HEK293 (cell line): ENCODE results near the gene TBCE.
A peak's percentile ranks its signal among the peaks of the same experiment; 100 is the strongest.

ENCODE experiments used
- FEZF1 ChIP-seq: fragments of 450-650 bp; formaldehyde crosslinking; IDR thresholded peaks from 2 replicates; pipeline ENCODE4 v1.5.1; 2016; ENCODE audit warnings: missing biosample characterization, missing genetic modification characterization
- HOXA7 ChIP-seq: sonication (generic); formaldehyde crosslinking; IDR thresholded peaks from 2 replicates; pipeline ENCODE4 v1.8.1; 2022; ENCODE audit warnings: missing genetic modification reagents, borderline replicate concordance
- KLF1 ChIP-seq: fragments of 450-650 bp; formaldehyde crosslinking; IDR thresholded peaks from 2 replicates; pipeline ENCODE4 v1.5.1; 2016; ENCODE audit warnings: missing biosample characterization, missing genetic modification characterization
- KLF16 ChIP-seq: fragments of 450-650 bp; formaldehyde crosslinking; IDR thresholded peaks from 2 replicates; pipeline ENCODE4 v1.5.1; 2017; ENCODE audit warnings: missing biosample characterization, missing genetic modification characterization
- SCRT1 ChIP-seq: fragments of 450-650 bp; formaldehyde crosslinking; IDR thresholded peaks from 2 replicates; pipeline ENCODE4 v1.5.1; 2016; ENCODE audit warnings: missing biosample characterization, missing genetic modification characterization, borderline replicate concordance
- ZFP41 ChIP-seq: fragments of 450-650 bp; formaldehyde crosslinking; IDR thresholded peaks from 2 replicates; pipeline ENCODE4 v1.5.1; 2016; ENCODE audit warnings: missing biosample characterization, missing genetic modification characterization, borderline replicate concordance
- ZNF146 ChIP-seq: fragments of 450-650 bp; formaldehyde crosslinking; IDR thresholded peaks from 2 replicates; pipeline ENCODE4 v1.5.1; 2016; ENCODE audit warnings: missing biosample characterization, missing genetic modification characterization
- ZNF16 ChIP-seq: fragments of 450-650 bp; formaldehyde crosslinking; IDR thresholded peaks from 2 replicates; pipeline ENCODE4 v1.5.1; 2016; ENCODE audit warnings: low read depth, missing biosample characterization, missing genetic modification characterization
- ZNF169 ChIP-seq: fragments of 450-650 bp; formaldehyde crosslinking; IDR thresholded peaks from 2 replicates; pipeline ENCODE4 v1.5.1; 2016; ENCODE audit warnings: missing biosample characterization, missing genetic modification characterization
- ZNF174 ChIP-seq: fragments of 450-650 bp; formaldehyde crosslinking; IDR thresholded peaks from 2 replicates; pipeline ENCODE4 v1.5.0; 2017; ENCODE audit warnings: missing biosample characterization, mild to moderate bottlenecking, missing genetic modification characterization
- ZNF211 ChIP-seq: fragments of 450-650 bp; formaldehyde crosslinking; IDR thresholded peaks from 2 replicates; pipeline ENCODE4 v1.5.1; 2016; ENCODE audit warnings: low read depth, missing biosample characterization, missing genetic modification characterization
- ZNF335 ChIP-seq: fragments of 450-650 bp; formaldehyde crosslinking; conservative IDR thresholded peaks from 2 replicates; pipeline ENCODE4 v1.5.1; 2016; ENCODE audit warnings: missing biosample characterization, missing genetic modification characterization
- ZNF341 ChIP-seq: fragments of 450-650 bp; formaldehyde crosslinking; IDR thresholded peaks from 2 replicates; pipeline ENCODE4; 2016; ENCODE audit warnings: low read depth, missing biosample characterization, missing genetic modification characterization
- ZNF398 ChIP-seq: fragments of 450-650 bp; formaldehyde crosslinking; IDR thresholded peaks from 2 replicates; pipeline ENCODE4 v1.5.1; 2017; ENCODE audit warnings: missing biosample characterization, missing genetic modification characterization
- ZNF518A ChIP-seq: fragments of 450-650 bp; formaldehyde crosslinking; conservative IDR thresholded peaks from 2 replicates; pipeline ENCODE4 v1.5.1; 2016; ENCODE audit warnings: low read depth, missing biosample characterization, missing genetic modification characterization
- ZNF558 ChIP-seq: fragments of 450-650 bp; formaldehyde crosslinking; IDR thresholded peaks from 2 replicates; pipeline ENCODE4 v1.5.1; 2016; ENCODE audit warnings: missing biosample characterization, missing genetic modification characterization
- ZNF585B ChIP-seq: fragments of 450-650 bp; formaldehyde crosslinking; IDR thresholded peaks from 2 replicates; pipeline ENCODE4 v1.5.1; 2016; ENCODE audit warnings: missing biosample characterization, missing genetic modification characterization
- ZNF600 ChIP-seq: fragments of 450-650 bp; formaldehyde crosslinking; IDR thresholded peaks from 2 replicates; pipeline ENCODE4 v1.5.1; 2016; ENCODE audit warnings: missing biosample characterization, missing genetic modification characterization
- ZNF768 ChIP-seq: fragments of 450-650 bp; formaldehyde crosslinking; IDR thresholded peaks from 2 replicates; pipeline ENCODE4 v1.5.1; 2018; ENCODE audit warnings: missing biosample characterization, mild to moderate bottlenecking, missing genetic modification characterization
- ZNF830 ChIP-seq: fragments of 450-650 bp; IDR thresholded peaks from 2 replicates; pipeline ENCODE4 v1.5.0; 2018; ENCODE audit warnings: missing biosample characterization, missing genetic modification characterization, low read depth, mild to moderate bottlenecking, moderate library complexity
- ZNF837 ChIP-seq: fragments of 450-650 bp; formaldehyde crosslinking; IDR thresholded peaks from 2 replicates; pipeline ENCODE4 v1.5.1; 2016; ENCODE audit warnings: missing biosample characterization, missing genetic modification characterization
- ZSCAN5A ChIP-seq: fragments of 450-650 bp; formaldehyde crosslinking; IDR thresholded peaks from 2 replicates; pipeline ENCODE4 v1.5.1; 2016; ENCODE audit warnings: missing biosample characterization, missing genetic modification characterization
- TF ChIP-seq, protein P1 (sequence below): fragments of 450-650 bp; formaldehyde crosslinking; IDR thresholded peaks from 2 replicates; pipeline ENCODE4 v1.5.1; 2017; ENCODE audit warnings: missing biosample characterization, missing genetic modification characterization
- TF ChIP-seq, protein P2 (sequence below): fragments of 450-650 bp; formaldehyde crosslinking; IDR thresholded peaks from 2 replicates; pipeline ENCODE4 v1.5.1; 2016; ENCODE audit warnings: missing biosample characterization, missing genetic modification characterization
- TF ChIP-seq, protein P3 (sequence below): fragments of 450-650 bp; formaldehyde crosslinking; IDR thresholded peaks from 2 replicates; pipeline ENCODE4 v1.5.1; 2017; ENCODE audit warnings: missing biosample characterization, mild to moderate bottlenecking, missing genetic modification characterization, moderate library complexity

The TBCE gene

GRCh38 chr1:235367000-235367908 lies at the start of gene TBCE (continued):
- no peak for TF ChIP-seq ZNF169 (tag by site-specific recombination)
- TF ChIP-seq KLF1 (tag by site-specific recombination): peak; percentile 44; the same call in 1 of the 2 replicates
- no peak for TF ChIP-seq ZNF16 (tag by site-specific recombination)
- TF ChIP-seq ZNF146 (tag by site-specific recombination): no peak
- no peak for TF ChIP-seq ZNF398 (tag by site-specific recombination)
- no peak for TF ChIP-seq ZNF211
- TF ChIP-seq HOXA7 (CRISPR knock-in tag): no peak
- TF ChIP-seq, protein P1, sequence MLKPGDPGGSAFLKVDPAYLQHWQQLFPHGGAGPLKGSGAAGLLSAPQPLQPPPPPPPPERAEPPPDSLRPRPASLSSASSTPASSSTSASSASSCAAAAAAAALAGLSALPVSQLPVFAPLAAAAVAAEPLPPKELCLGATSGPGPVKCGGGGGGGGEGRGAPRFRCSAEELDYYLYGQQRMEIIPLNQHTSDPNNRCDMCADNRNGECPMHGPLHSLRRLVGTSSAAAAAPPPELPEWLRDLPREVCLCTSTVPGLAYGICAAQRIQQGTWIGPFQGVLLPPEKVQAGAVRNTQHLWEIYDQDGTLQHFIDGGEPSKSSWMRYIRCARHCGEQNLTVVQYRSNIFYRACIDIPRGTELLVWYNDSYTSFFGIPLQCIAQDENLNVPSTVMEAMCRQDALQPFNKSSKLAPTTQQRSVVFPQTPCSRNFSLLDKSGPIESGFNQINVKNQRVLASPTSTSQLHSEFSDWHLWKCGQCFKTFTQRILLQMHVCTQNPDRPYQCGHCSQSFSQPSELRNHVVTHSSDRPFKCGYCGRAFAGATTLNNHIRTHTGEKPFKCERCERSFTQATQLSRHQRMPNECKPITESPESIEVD: no peak
- no peak for TF ChIP-seq ZNF174 (tag by site-specific recombination)
- peak; percentile 48 for TF ChIP-seq FEZF1
- TF ChIP-seq ZSCAN5A (tag by site-specific recombination): 0 out of 2 replicates have a peak, but pooled peaks have one; percentile 36
- TF ChIP-seq ZNF837 (tag by site-specific recombination): no peak
- TF ChIP-seq ZNF830 (tag by site-specific recombination): no peak
- no peak for TF ChIP-seq ZFP41
- TF ChIP-seq ZNF768 (tag by site-specific recombination): no peak
- TF ChIP-seq KLF16: peak; percentile 70; the same call in 1 of the 2 replicates
- peak; percentile 85 for TF ChIP-seq ZNF335 (tag by site-specific recombination)
- no peak for TF ChIP-seq SCRT1 (tag by site-specific recombination)
- TF ChIP-seq, protein P2, sequence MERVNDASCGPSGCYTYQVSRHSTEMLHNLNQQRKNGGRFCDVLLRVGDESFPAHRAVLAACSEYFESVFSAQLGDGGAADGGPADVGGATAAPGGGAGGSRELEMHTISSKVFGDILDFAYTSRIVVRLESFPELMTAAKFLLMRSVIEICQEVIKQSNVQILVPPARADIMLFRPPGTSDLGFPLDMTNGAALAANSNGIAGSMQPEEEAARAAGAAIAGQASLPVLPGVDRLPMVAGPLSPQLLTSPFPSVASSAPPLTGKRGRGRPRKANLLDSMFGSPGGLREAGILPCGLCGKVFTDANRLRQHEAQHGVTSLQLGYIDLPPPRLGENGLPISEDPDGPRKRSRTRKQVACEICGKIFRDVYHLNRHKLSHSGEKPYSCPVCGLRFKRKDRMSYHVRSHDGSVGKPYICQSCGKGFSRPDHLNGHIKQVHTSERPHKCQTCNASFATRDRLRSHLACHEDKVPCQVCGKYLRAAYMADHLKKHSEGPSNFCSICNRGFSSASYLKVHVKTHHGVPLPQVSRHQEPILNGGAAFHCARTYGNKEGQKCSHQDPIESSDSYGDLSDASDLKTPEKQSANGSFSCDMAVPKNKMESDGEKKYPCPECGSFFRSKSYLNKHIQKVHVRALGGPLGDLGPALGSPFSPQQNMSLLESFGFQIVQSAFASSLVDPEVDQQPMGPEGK (tag by site-specific recombination): peak; percentile 92
- TF ChIP-seq ZNF558 (tag by site-specific recombination): peak; percentile 46; the same call in 1 of the 2 replicates
- no peak for TF ChIP-seq ZNF585B
- TF ChIP-seq ZNF518A: peak; percentile 87
- peak; percentile 83 for TF ChIP-seq ZNF600 (tag by site-specific recombination)
- peak; percentile 87 for TF ChIP-seq ZNF341 (tag by site-specific recombination)
- TF ChIP-seq, protein P3, sequence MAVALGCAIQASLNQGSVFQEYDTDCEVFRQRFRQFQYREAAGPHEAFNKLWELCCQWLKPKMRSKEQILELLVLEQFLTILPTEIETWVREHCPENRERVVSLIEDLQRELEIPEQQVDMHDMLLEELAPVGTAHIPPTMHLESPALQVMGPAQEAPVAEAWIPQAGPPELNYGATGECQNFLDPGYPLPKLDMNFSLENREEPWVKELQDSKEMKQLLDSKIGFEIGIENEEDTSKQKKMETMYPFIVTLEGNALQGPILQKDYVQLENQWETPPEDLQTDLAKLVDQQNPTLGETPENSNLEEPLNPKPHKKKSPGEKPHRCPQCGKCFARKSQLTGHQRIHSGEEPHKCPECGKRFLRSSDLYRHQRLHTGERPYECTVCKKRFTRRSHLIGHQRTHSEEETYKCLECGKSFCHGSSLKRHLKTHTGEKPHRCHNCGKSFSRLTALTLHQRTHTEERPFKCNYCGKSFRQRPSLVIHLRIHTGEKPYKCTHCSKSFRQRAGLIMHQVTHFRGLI (tag by site-specific recombination): peak; percentile 21; the same call in 1 of the 2 replicates
